ENCODE results near the gene SMARCD3. TPM values are rescaled to one million over a fixed set of nuclear protein-coding genes. Genes with fewer than 3 reads are reported as not detected.

The SMARCD3 gene
- total and polyA plus RNA-seq, 9 of the 15 experiments (the other 6 are each of a cell fraction or from before 2014, with no cell fraction given), result 0.43 to 3.6 (median 2.6) TPM

GRCh38 chr7:151244196-151244840 lies 4.2 kb downstream of the SMARCD3 start:
- H3K79me2 ChIP-seq (ENCODE audit: control insufficient read depth, insufficient read depth, low read length), result no peaks in the 10 kb centered on the region
- ATAC-seq (peak; percentile 37), DNase-seq (ENCODE audit: extremely low read depth in 1 of 4, low spot score in 3 of 4) (peak; percentile 82 to 88 (median 85)), FAIRE-seq (peak; percentile 87)
- H3K9me1 ChIP-seq (ENCODE audit: control insufficient read depth, insufficient read depth, low read length), result peaks cover 8% of the 10 kb centered on the region
- ChIA-PET CTCF (ENCODE audit: low intra/inter-chr PET ratio) (interaction anchor here (0.6 to 3.6 kb wide), 11 partner anchors 40 to 270 kb away, joined by 3 to 32 read pairs (median 5); partner anchors contain the start of gene GBX1), POLR2A (interaction anchor here (0.6 to 3.5 kb wide), 10 partner anchors 8 to 120 kb away, joined by 3 to 34 read pairs (median 3); partner anchors contain the start of genes ABCF2 and CHPF2)
- in situ Hi-C loops (cut with MboI), result no loop called here
- H3K9ac ChIP-seq (ENCODE audit: insufficient read depth in 1 of 2, low read depth in 2 of 2, low read length in 2 of 2), result no peak overlapping the region
- H2AFZ ChIP-seq (ENCODE audit: low read depth, low read length), result no peak overlapping the region
- H3K4me1 ChIP-seq (replicated peaks in 1 of 2; ENCODE audit: control insufficient read depth in 2 of 2, insufficient read depth in 2 of 2, low read length in 2 of 2), result peaks cover 31 to 63% of the 10 kb centered on the region in 2 experiments
- H3K27me3 ChIP-seq (ENCODE audit: control insufficient read depth in 2 of 2, insufficient read depth in 2 of 2, low read length in 2 of 2), result peaks cover 0 to 20% of the 10 kb centered on the region in 2 experiments; a peak in 1 of 5 replicates
- BruUV-seq (replicated peaks), result no TSS peak
- H3K4me3 ChIP-seq, result no peak overlapping the region
- H4K20me1 ChIP-seq (replicated peaks; ENCODE audit: control insufficient read depth, insufficient read depth, low read length), result peaks cover 38% of the 10 kb centered on the region
- H3K27ac ChIP-seq (ENCODE audit: extremely low read depth, low read depth, low read length), result no peak overlapping the region
- no peaks in the 10 kb centered on the region; the same call in 2 of the 3 replicates for H3K36me3 ChIP-seq (ENCODE audit: control insufficient read depth, insufficient read depth, low read length)
- intact Hi-C loops (cut with micrococcal nuclease), result loop anchor here (1.0 to 5.0 kb wide), 4 partner anchors 18 to 120 kb away; partner anchors contain the start of gene ABCF2
- no peak overlapping the region for H3K4me2 ChIP-seq (ENCODE audit: insufficient read depth, low read length)
- WGBS (ENCODE audit: insufficient coverage, low coverage, missing lambda C conversion rate), result 8% methylated on average over 10 of the region's 10 CpGs
- no peaks in the 10 kb centered on the region for H3K9me3 ChIP-seq (replicated peaks; ENCODE audit: control insufficient read depth, insufficient read depth, low read depth, low read length)
- TF ChIP-seq ELF1 (tag; IDR thresholded peaks at IDR 0.05), result no peak
- 0 out of 2 replicates have a peak, but pooled peaks have one; percentile 8 for TF ChIP-seq ZNF263 (CRISPR knock-in tag; IDR thresholded peaks at IDR 0.05; ENCODE audit: borderline replicate concordance)
- TF ChIP-seq SIX5 (IDR thresholded peaks at IDR 0.05; ENCODE audit: borderline replicate concordance in 1 of 2, insufficient read depth in 1 of 2, low read depth in 1 of 2, low read length in 2 of 2), result no peak
- TF ChIP-seq TCF15 (CRISPR knock-in tag; IDR thresholded peaks at IDR 0.05), result no peak
- TF ChIP-seq PTRF (tag; IDR thresholded peaks at IDR 0.05), result no peak
- TF ChIP-seq SRSF1 (IDR thresholded peaks at IDR 0.05; ENCODE audit: low read depth, low read length), result no peak
- peak; percentile 48; the same call in 1 of the 2 replicates for TF ChIP-seq LCOR (CRISPR knock-in tag; IDR thresholded peaks at IDR 0.05)
- TF ChIP-seq ILF3 (IDR thresholded peaks at IDR 0.05; ENCODE audit: borderline replicate concordance), result 0 out of 2 replicates have a peak, but pooled peaks have one; percentile 45
- 0 out of 2 replicates have a peak, but pooled peaks have one; percentile 10 for TF ChIP-seq ATF7 (IDR thresholded peaks at IDR 0.05)
- no peak for TF ChIP-seq FUS (optimal IDR thresholded peaks at IDR 0.05; ENCODE audit: low read depth, low read length)
- TF ChIP-seq ZNF561 (CRISPR knock-in tag; conservative IDR thresholded peaks at IDR 0.05), result no peak
- no peak for TF ChIP-seq CBFB (CRISPR knock-in tag; IDR thresholded peaks at IDR 0.05)
- TF ChIP-seq ZNF140 (CRISPR knock-in tag; IDR thresholded peaks at IDR 0.05), result no peak
- TF ChIP-seq ZSCAN32 (CRISPR knock-in tag; IDR thresholded peaks at IDR 0.05), result no peak
- TF ChIP-seq ESRRB (CRISPR knock-in tag; IDR thresholded peaks at IDR 0.05; ENCODE audit: borderline replicate concordance), result no peak
- no peak for TF ChIP-seq DPF2 (IDR thresholded peaks at IDR 0.05)
- no peak for TF ChIP-seq SMARCC2 (IDR thresholded peaks at IDR 0.05; ENCODE audit: low read depth)
- TF ChIP-seq BMI1 (IDR thresholded peaks at IDR 0.05; ENCODE audit: low read length), result no peak
- TF ChIP-seq ESRRA (IDR thresholded peaks at IDR 0.05; ENCODE audit: borderline replicate concordance, low read depth), result no peak
- TF ChIP-seq DEAF1 (CRISPR knock-in tag; IDR thresholded peaks at IDR 0.05), result peak; percentile 64
- TF ChIP-seq ZNF77 (CRISPR knock-in tag; IDR thresholded peaks at IDR 0.05), result no peak
- TF ChIP-seq FOXA1 (IDR thresholded peaks at IDR 0.05; ENCODE audit: borderline replicate concordance), result no peak
- no peak for TF ChIP-seq ZNF184 (CRISPR knock-in tag; IDR thresholded peaks at IDR 0.05)

Measured in K562 (cell line).